ENCODE measurements around the gene ADGRF5.

The ADGRF5 gene

GRCh38 chr6:46953921-46954320 is 32.2 kb upstream of the ADGRF5 start:
- H3K4me1 ChIP-seq (ENCODE audit: insufficient read depth, low read length) = no peaks in the 10 kb centered on the region
- H3K27ac ChIP-seq (ENCODE audit: low read depth, low read length) = no peak overlapping the region
- no peak overlapping the region for H3K9ac ChIP-seq (ENCODE audit: low read length)
- no peaks in the 10 kb centered on the region for H3K27me3 ChIP-seq (ENCODE audit: control insufficient read depth in 1 of 2, insufficient read depth in 2 of 2, low read length in 2 of 2)
- H3K36me3 ChIP-seq (ENCODE audit: insufficient read depth, low read length) = no peaks in the 10 kb centered on the region
- no peaks in the 10 kb centered on the region for H3K9me3 ChIP-seq (ENCODE audit: low read length)
- no peak overlapping the region for H3K4me3 ChIP-seq (ENCODE audit: low read depth in 1 of 2, low read length in 2 of 2)

GRCh38 chr6:46949632-46950280 is 28.0 kb upstream of the ADGRF5 start:
- no peaks in the 10 kb centered on the region for H3K9me3 ChIP-seq (ENCODE audit: low read length)
- no peaks in the 10 kb centered on the region for H3K4me1 ChIP-seq (ENCODE audit: insufficient read depth, low read length)
- H3K36me3 ChIP-seq (ENCODE audit: insufficient read depth, low read length) = no peaks in the 10 kb centered on the region
- no peak overlapping the region for H3K9ac ChIP-seq (ENCODE audit: low read length)
- H3K27ac ChIP-seq (ENCODE audit: low read depth, low read length) = no peak overlapping the region
- H3K4me3 ChIP-seq (ENCODE audit: low read depth in 1 of 2, low read length in 2 of 2) = no peak overlapping the region
- H3K27me3 ChIP-seq (ENCODE audit: control insufficient read depth in 1 of 2, insufficient read depth in 2 of 2, low read length in 2 of 2) = no peaks in the 10 kb centered on the region

DNA sequence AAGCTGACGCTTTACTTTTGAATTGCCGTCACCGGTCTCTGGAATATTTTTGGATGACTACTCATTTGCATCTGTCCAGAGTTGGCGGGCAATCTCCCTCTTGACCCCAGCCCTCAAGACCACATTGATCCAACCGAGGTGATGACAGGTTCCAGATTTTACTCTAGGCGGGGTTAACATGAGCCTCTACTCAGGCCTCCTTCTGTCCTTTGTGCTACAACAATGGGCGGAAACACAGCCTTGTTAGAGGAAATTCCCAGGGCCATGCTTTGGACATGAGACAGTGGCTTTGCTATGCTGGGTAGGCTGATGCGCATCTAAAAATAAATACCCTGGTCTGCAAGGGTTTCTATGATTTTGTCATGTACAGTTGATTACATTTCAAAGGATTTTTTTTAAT is 27.0 kb upstream of the ADGRF5 start:
- H3K4me3 ChIP-seq (ENCODE audit: low read depth in 1 of 2, low read length in 2 of 2) = no peak overlapping the region
- H3K36me3 ChIP-seq (ENCODE audit: insufficient read depth, low read length) = no peaks in the 10 kb centered on the region
- no peaks in the 10 kb centered on the region for H3K27me3 ChIP-seq (ENCODE audit: control insufficient read depth in 1 of 2, insufficient read depth in 2 of 2, low read length in 2 of 2)
- H3K9ac ChIP-seq (ENCODE audit: low read length) = no peak overlapping the region
- H3K4me1 ChIP-seq (ENCODE audit: insufficient read depth, low read length) = no peaks in the 10 kb centered on the region
- H3K9me3 ChIP-seq (ENCODE audit: low read length) = no peaks in the 10 kb centered on the region
- H3K27ac ChIP-seq (ENCODE audit: low read depth, low read length) = no peak overlapping the region

DNA sequence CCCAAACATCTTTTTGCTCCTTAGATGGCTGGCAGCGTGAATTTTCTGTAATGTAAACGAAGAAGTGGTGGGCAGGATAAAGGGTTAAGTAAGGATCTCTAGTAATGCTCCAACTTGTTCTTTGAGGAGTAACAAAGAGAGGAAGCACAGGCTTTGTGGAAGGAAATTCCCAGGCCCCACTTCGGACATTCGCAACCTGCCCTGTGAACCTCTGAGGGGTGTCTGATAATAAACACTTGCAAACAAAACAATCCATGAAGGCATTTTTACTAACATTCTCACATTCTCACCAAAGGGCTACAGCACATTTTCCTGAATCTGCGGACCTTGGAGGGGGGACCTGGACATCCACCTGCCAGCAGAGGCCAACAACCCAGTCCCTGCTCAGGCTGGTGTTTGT is 25.8 kb upstream of the ADGRF5 start:
- Histone ChIP-seq H3K36me3 (ENCODE audit: insufficient read depth, low read length) (no peaks in the 10 kb centered on the region), H3K27ac (ENCODE audit: low read depth, low read length) (no peak overlapping the region), H3K9me3 (ENCODE audit: low read length) (no peaks in the 10 kb centered on the region), H3K4me3 (ENCODE audit: low read depth in 1 of 2, low read length in 2 of 2) (no peak overlapping the region), H3K9ac (ENCODE audit: low read length) (no peak overlapping the region), H3K4me1 (ENCODE audit: insufficient read depth, low read length) (no peaks in the 10 kb centered on the region), H3K27me3 (ENCODE audit: control insufficient read depth in 1 of 2, insufficient read depth in 2 of 2, low read length in 2 of 2) (no peaks in the 10 kb centered on the region)

DNA sequence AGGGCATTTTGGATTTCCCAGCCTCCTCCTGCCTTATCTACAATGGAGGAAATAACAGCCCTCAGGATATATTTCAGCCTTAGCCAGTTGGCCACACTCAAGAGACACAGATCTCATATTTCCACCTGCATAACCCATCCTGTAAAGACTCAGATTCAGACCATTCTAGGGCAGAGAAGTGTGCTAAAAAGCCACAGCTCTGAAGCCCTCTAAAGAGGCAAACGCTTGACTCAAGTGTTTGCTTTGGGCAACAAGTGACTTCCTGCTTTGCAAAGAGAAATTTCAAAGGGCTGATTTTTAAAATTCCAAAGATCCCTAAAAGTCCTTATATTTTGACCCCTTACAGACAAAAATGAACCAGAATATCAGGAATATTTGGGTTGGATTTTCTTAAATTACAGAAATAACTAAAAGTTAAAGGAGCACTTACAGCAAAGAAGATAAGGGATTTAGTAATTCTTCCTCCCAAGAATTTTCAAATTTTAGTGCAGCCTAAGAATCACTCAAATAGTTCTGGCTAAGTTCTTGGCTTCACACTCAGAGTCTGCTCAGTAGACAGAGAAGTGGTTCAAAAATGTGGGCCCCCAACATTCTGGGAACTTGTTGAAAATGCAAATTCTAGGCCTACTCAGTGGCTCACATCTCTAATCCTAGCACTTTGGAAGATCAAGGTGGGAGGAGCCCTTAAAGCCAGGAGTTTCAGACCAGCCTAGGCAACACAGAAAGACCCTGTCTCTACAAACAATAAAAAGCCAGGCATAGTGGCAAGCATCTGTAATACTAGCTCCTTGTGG is 18.9 kb upstream of the ADGRF5 start:
- H3K27ac ChIP-seq (ENCODE audit: low read depth, low read length) = no peak overlapping the region
- no peaks in the 10 kb centered on the region for H3K4me1 ChIP-seq (ENCODE audit: insufficient read depth, low read length)
- H3K27me3 ChIP-seq (ENCODE audit: control insufficient read depth in 1 of 2, insufficient read depth in 2 of 2, low read length in 2 of 2) = no peaks in the 10 kb centered on the region
- no peak overlapping the region for H3K4me3 ChIP-seq (ENCODE audit: low read depth in 1 of 2, low read length in 2 of 2)
- H3K9me3 ChIP-seq (ENCODE audit: low read length) = no peaks in the 10 kb centered on the region
- no peaks in the 10 kb centered on the region for H3K36me3 ChIP-seq (ENCODE audit: insufficient read depth, low read length)
- H3K9ac ChIP-seq (ENCODE audit: low read length) = no peak overlapping the region

DNA sequence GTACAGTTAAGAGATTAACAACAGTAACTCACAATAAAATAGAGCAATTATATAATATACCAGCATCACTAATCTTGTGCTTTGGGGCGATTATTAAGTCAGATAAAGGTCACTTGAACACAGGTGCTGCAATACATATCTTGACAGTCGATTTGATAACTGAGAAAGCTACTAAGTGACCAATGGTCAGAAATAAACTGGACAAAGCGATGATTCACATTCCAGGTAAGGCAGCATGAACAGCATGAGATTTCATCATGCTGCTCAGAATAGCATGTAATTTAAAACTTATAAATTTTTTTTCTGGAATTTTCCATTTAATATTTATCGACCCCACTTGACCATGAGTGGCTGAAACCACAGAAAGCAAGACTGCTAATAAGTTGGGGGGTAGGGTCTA is 15.9 kb upstream of the ADGRF5 start:
- no peak overlapping the region for H3K9ac ChIP-seq (ENCODE audit: low read length)
- H3K27ac ChIP-seq (ENCODE audit: low read depth, low read length) = no peak overlapping the region
- no peaks in the 10 kb centered on the region for H3K9me3 ChIP-seq (ENCODE audit: low read length)
- no peaks in the 10 kb centered on the region for H3K4me1 ChIP-seq (ENCODE audit: insufficient read depth, low read length)
- H3K36me3 ChIP-seq (ENCODE audit: insufficient read depth, low read length) = no peaks in the 10 kb centered on the region
- H3K4me3 ChIP-seq (ENCODE audit: low read depth in 1 of 2, low read length in 2 of 2) = no peak overlapping the region
- H3K27me3 ChIP-seq (ENCODE audit: control insufficient read depth in 1 of 2, insufficient read depth in 2 of 2, low read length in 2 of 2) = no peaks in the 10 kb centered on the region

- H3K4me1 ChIP-seq (ENCODE audit: insufficient read depth, low read length) = no peaks in the 10 kb centered on the region
- H3K9ac ChIP-seq (ENCODE audit: low read length) = no peak overlapping the region
- no peaks in the 10 kb centered on the region for H3K27me3 ChIP-seq (ENCODE audit: control insufficient read depth in 1 of 2, insufficient read depth in 2 of 2, low read length in 2 of 2)
- no peaks in the 10 kb centered on the region for H3K36me3 ChIP-seq (ENCODE audit: insufficient read depth, low read length)
- no peak overlapping the region for H3K4me3 ChIP-seq (ENCODE audit: low read depth in 1 of 2, low read length in 2 of 2)
- H3K9me3 ChIP-seq (ENCODE audit: low read length) = no peaks in the 10 kb centered on the region
- no peak overlapping the region for H3K27ac ChIP-seq (ENCODE audit: low read depth, low read length)
Measured at GRCh38 chr6:46935687-46936086, 13.9 kb upstream of the ADGRF5 start.

- H3K27me3 ChIP-seq (ENCODE audit: control insufficient read depth in 1 of 2, insufficient read depth in 2 of 2, low read length in 2 of 2) = no peaks in the 10 kb centered on the region
- no peaks in the 10 kb centered on the region for H3K4me1 ChIP-seq (ENCODE audit: insufficient read depth, low read length)
- H3K36me3 ChIP-seq (ENCODE audit: insufficient read depth, low read length) = no peaks in the 10 kb centered on the region
- H3K9ac ChIP-seq (ENCODE audit: low read length) = no peak overlapping the region
- H3K27ac ChIP-seq (ENCODE audit: low read depth, low read length) = no peak overlapping the region
- no peak overlapping the region for H3K4me3 ChIP-seq (ENCODE audit: low read depth in 1 of 2, low read length in 2 of 2)
- H3K9me3 ChIP-seq (ENCODE audit: low read length) = no peaks in the 10 kb centered on the region
Measured at GRCh38 chr6:46933751-46934150, 12.0 kb upstream of the ADGRF5 start.

- no peaks in the 10 kb centered on the region for H3K4me1 ChIP-seq (ENCODE audit: insufficient read depth, low read length)
Measured at GRCh38 chr6:46932526-46933319, 11.0 kb upstream of the ADGRF5 start.

DNA sequence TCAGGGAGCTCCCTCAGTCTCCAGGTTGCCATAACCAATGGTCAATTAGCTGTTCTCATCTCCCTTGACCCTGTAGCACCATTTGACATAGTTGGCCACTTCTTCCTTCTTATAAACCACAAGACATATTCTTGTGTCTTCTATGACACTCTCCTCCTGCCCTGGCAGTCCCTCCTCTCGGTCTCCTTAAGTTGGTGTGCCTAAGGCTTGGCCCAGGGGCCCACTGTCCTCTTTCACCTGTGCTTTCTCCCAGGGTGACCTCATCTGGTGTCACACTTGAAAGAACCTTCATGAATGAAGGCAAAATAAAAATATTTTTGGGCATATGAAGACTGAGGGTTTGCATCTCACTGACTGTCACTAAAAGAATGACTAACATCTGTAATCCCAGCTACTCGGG is 9.7 kb upstream of the ADGRF5 start:
- H3K27ac ChIP-seq (ENCODE audit: low read depth, low read length) = no peak overlapping the region

More at GRCh38 chr6:46932526-46933319, 11.0 kb upstream of the ADGRF5 start:
- H3K27ac ChIP-seq (ENCODE audit: low read depth, low read length) = no peak overlapping the region
- no peaks in the 10 kb centered on the region for H3K9me3 ChIP-seq (ENCODE audit: low read length)
- no peaks in the 10 kb centered on the region for H3K27me3 ChIP-seq (ENCODE audit: control insufficient read depth in 1 of 2, insufficient read depth in 2 of 2, low read length in 2 of 2)
- no peaks in the 10 kb centered on the region for H3K36me3 ChIP-seq (ENCODE audit: insufficient read depth, low read length)
- no peak overlapping the region for H3K9ac ChIP-seq (ENCODE audit: low read length)
- no peak overlapping the region for H3K4me3 ChIP-seq (ENCODE audit: low read depth in 1 of 2, low read length in 2 of 2)

GRCh38 chr6:46930331-46930730 is 8.6 kb upstream of the ADGRF5 start:
- Histone ChIP-seq H3K4me3 (ENCODE audit: low read depth in 1 of 2, low read length in 2 of 2) (no peak overlapping the region), H3K4me1 (ENCODE audit: insufficient read depth, low read length) (no peaks in the 10 kb centered on the region), H3K36me3 (ENCODE audit: insufficient read depth, low read length) (no peaks in the 10 kb centered on the region), H3K27ac (ENCODE audit: low read depth, low read length) (no peak overlapping the region), H3K27me3 (ENCODE audit: control insufficient read depth in 1 of 2, insufficient read depth in 2 of 2, low read length in 2 of 2) (no peaks in the 10 kb centered on the region), H3K9me3 (ENCODE audit: low read length) (no peaks in the 10 kb centered on the region), H3K9ac (ENCODE audit: low read length) (no peak overlapping the region)

More for the DNA sequence above, 9.7 kb upstream of the ADGRF5 start:
- Histone ChIP-seq H3K27me3 (ENCODE audit: control insufficient read depth in 1 of 2, insufficient read depth in 2 of 2, low read length in 2 of 2) (no peaks in the 10 kb centered on the region), H3K4me3 (ENCODE audit: low read depth in 1 of 2, low read length in 2 of 2) (no peak overlapping the region), H3K9ac (ENCODE audit: low read length) (no peak overlapping the region), H3K4me1 (ENCODE audit: insufficient read depth, low read length) (no peaks in the 10 kb centered on the region), H3K36me3 (ENCODE audit: insufficient read depth, low read length) (no peaks in the 10 kb centered on the region), H3K9me3 (ENCODE audit: low read length) (no peaks in the 10 kb centered on the region)

Measured in muscle layer of colon (tissue), 2 donors.